T-cell (primary cell): ENCODE results near the gene MYH9. TPM values are rescaled to one million over a fixed set of nuclear protein-coding genes. Genes with fewer than 3 reads are reported as not detected.
A peak's percentile ranks its signal among the peaks of the same experiment; 100 is the strongest.

ENCODE experiments used
- ATAC-seq, 4 experiments: fragments of 200-7000 bp in 3 of 4; fragments of 150-1000 bp in 1 of 4; cut with Tn5 transposase; replicated peaks in 1 of 4; 1 replicate in 3 of 4; 2 replicates in 1 of 4; pipeline ENCODE4 v1.10.0; 2021; ENCODE audit warnings: moderate library complexity in 3 of 4, mild to moderate bottlenecking in 2 of 4, moderate number of reproducible peaks in 1 of 4
- CTCF ChIA-PET, 2 donors: fragments of 300-600 bp; sonication (Branson Sonifier 250); formaldehyde crosslinking; loops; one replicate each; lab custom pipeline; 2022; ENCODE audit warnings: antibody characterized with exemption in 2 of 2; lab: Charles Lee
- POLR2A ChIA-PET, 2 donors: fragments of 300-600 bp; sonication (Branson Sonifier 250); formaldehyde crosslinking; loops; one replicate each; lab custom pipeline; 2022; ENCODE audit warnings: antibody characterized with exemption in 2 of 2; lab: Charles Lee
- DNase-seq, 35 experiments: peaks; one replicate each; pipeline versions ENCODE4 v3.0.0 to v3.0.0-alpha.2; 2013 to 2023
- H3K27ac ChIP-seq: one replicate; pipeline ENCODE4 v1.5.1; 2013; ENCODE audit warnings: low read length
- H3K27me3 ChIP-seq, 2 experiments: replicated peaks in 1 of 2; 1 replicate in 1 of 2; 2 replicates in 1 of 2; pipeline versions ENCODE4 v1.6.1 to v1.7.0; 2013; ENCODE audit warnings: low read length in 1 of 2, mixed read lengths in 1 of 2; ENCODE audit not compliant: control insufficient read depth in 2 of 2, insufficient read depth in 2 of 2; ENCODE audit errors: extremely low read depth in 1 of 2
- H3K36me3 ChIP-seq, 2 donors: 1 replicate in 1 of 2; 2 replicates in 1 of 2; pipeline versions ENCODE4 v1.6.1 to v1.7.0; 2013; ENCODE audit warnings: low read length in 1 of 2; ENCODE audit not compliant: control insufficient read depth in 2 of 2, insufficient read depth in 1 of 2; ENCODE audit errors: extremely low read depth in 1 of 2
- H3K4me1 ChIP-seq, 2 experiments: 1 replicate in 1 of 2; 2 replicates in 1 of 2; pipeline versions ENCODE4 v1.6.1 to v1.7.0; 2013; ENCODE audit warnings: low read length in 2 of 2, mixed read lengths in 1 of 2; ENCODE audit not compliant: insufficient read depth in 2 of 2, control insufficient read depth in 1 of 2; ENCODE audit errors: extremely low read depth in 1 of 2
- H3K4me3 ChIP-seq, 2 donors: 1 replicate in 1 of 2; 2 replicates in 1 of 2; pipeline versions ENCODE4 v1.5.1 to v1.7.0; 2013; ENCODE audit warnings: mild to moderate bottlenecking in 2 of 2, low read length in 1 of 2, moderate library complexity in 1 of 2; ENCODE audit not compliant: control insufficient read depth in 1 of 2; ENCODE audit errors: extremely low read depth in 1 of 2
- H3K9me3 ChIP-seq: 2 replicates; pipeline ENCODE4 v1.7.0; 2013
- H3K27ac Mint-ChIP-seq, 2 donors: one replicate each; pipeline ENCODE4 v1.8.0; 2020 to 2021; ENCODE audit warnings: mild to moderate bottlenecking in 2 of 2, mixed read lengths in 2 of 2
- H3K27me3 Mint-ChIP-seq, 2 donors: one replicate each; pipeline ENCODE4 v1.8.0; 2021 to 2022; ENCODE audit warnings: mixed read lengths in 2 of 2
- H3K36me3 Mint-ChIP-seq: one replicate; pipeline ENCODE4 v1.8.0; 2021; ENCODE audit warnings: mixed read lengths
- H3K4me1 Mint-ChIP-seq, 3 donors: one replicate each; pipeline ENCODE4 v1.8.0; 2020 to 2022; ENCODE audit warnings: mixed read lengths in 3 of 3, mild to moderate bottlenecking in 1 of 3
- H3K4me3 Mint-ChIP-seq, 3 donors: one replicate each; pipeline ENCODE4 v1.8.0; 2020 to 2022; ENCODE audit warnings: mild to moderate bottlenecking in 3 of 3, mixed read lengths in 3 of 3, moderate library complexity in 3 of 3
- H3K9me3 Mint-ChIP-seq, 3 donors: one replicate each; pipeline ENCODE4 v1.8.0; 2020 to 2022; ENCODE audit warnings: mixed read lengths in 3 of 3
- whole genome bisulfite sequencing: methylation state at CpG from one replicate; pipeline ENCODE4 v1.1.5; 2013; ENCODE audit warnings: missing lambda C conversion rate; ENCODE audit not compliant: insufficient coverage; 5-methylcytosine and 5-hydroxymethylcytosine counted together
- total RNA-seq, 35 experiments: library from RNA in 6 of 35; stranded (reverse) in 6 of 35; fragments of 120-200 nt in 1 of 35; gene quantifications; one replicate each; pipeline versions ENCODE4 v1.2.1 to v1.2.4 and lab custom pipeline; 2013 to 2026

The MYH9 gene
- total RNA-seq, 5 donors from 2014 or later (not counting 1 experiment from before 2014, with no cell fraction given), result 816 to 1,109 (median 896) TPM

DNA sequence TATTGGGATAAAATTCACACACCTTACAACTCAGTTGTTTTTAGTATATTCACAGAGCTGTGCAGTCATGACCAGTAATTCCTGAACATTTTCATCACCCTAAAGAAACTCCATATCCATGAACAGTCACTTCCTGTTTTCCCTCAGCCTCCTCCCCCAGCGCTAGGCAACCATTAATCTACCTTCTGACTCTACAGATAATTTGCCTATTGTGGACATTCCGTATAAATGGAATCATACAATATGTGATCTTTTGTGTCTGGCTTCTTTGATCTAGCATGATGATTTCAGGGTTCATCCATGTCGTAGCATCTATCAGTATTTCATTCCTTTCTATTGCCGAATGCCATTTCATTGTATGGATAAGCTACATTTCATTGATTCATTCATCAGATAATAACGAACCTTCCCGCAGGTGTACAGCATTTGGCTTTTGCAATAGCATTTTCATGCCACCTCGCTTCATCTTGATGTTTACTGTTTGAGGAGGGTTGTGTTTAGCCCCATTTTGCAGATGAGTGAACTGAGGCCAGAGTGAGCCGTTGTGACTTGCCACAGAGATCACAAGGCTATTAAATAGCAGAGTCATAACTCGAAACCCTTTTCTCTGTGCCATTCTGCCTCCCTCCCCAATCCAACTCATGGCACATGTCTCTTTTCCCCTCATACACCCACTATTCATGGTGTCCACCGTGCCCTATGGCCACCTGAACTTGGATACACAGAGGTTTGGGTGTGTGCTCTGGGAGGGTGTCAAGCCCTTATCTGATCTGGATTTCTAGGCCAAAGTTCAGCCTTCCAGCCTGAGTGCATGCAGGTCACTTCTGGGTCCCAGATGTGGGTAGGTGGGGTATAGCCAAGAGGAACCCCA is 11.1 kb upstream of the MYH9 start:
- peaks cover 4 to 16% of the 10 kb centered on the region in 2 experiments for H3K4me1 ChIP-seq
- CTCF ChIA-PET, result interaction anchor here (0.6 to 0.7 kb wide), 3 partner anchors 22 to 331 kb away, joined by 3 read pairs; no protein-coding TSS in a partner anchor
- no CpG with 5 or more reads among the region's 10 CpGs for whole genome bisulfite sequencing

DNA sequence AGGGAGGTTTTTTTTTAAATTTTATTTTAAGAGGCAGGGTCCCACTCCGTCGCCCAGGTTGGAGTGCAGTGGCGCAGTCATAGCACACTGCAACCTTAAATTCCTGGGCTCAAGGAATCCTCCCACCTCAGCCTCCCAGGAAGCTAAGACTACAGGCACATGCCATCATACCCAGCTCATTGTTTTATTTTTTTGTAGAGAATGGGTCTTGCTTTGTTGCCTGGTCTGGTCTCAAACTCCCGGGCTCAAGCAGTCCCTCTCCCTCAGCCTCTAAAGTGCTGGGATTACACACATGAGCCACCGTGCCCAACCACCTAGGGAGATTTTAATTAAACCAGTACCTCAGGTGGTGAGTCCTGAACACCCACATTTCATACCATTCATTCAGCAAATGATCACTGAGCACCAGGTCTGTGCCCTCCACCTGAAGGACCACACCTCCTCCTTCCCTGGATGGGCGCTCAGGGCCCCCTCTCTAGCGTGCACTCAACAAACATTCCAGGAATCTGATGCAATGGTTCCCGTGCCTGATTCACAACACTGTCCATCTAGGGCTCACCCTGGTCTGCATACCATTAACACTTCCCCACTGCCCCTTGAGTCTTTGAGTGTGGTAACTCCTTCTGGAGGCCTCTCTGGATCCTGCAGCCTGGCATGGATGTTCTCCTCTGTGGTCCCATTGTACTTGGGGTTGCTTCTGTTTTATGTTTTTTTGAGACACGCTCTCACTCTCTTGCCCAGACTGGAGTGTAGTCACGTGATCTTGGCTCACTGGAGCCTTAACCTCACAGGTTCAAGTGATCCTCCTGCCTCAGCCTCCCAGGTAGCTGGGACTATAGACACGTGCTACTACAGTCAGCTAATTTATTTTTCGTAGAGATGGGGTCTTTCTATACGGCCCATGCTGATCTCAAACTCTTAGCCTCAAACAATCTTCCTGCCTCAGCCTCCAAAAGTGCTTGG is 9.6 kb upstream of the MYH9 start:
- ChIA-PET POLR2A (interaction anchor here in 1 of 2 donors (0.6 kb wide), 1 partner anchor 73 kb away, joined by 3 read pairs; no protein-coding TSS in a partner anchor), CTCF (interaction anchor here in 1 of 2 donors (0.7 to 1.1 kb wide), 2 partner anchors 9 to 332 kb away, joined by 3 read pairs; no protein-coding TSS in a partner anchor)
- Histone ChIP-seq H3K27me3 (no peaks in the 10 kb centered on the region), H3K36me3 (no peaks in the 10 kb centered on the region), H3K9me3 (no peaks in the 10 kb centered on the region), H3K4me1 (peaks cover 4 to 11% of the 10 kb centered on the region in 2 experiments), H3K4me3 (no peak overlapping the region), H3K27ac (no peak overlapping the region)
- ATAC-seq, result no peak
- no peak overlapping the region for H3K4me3 Mint-ChIP-seq
- H3K4me1 Mint-ChIP-seq, result peaks cover 18 to 33% (median 32%) of the 10 kb centered on the region in 3 donors
- no peak for DNase-seq
- no peaks in the 10 kb centered on the region for H3K9me3 Mint-ChIP-seq
- WGBS, result 84% methylated on average over 9 of the region's 13 CpGs
- peak overlapping the region; percentile 1 to 19 for H3K27ac Mint-ChIP-seq
- no peaks in the 10 kb centered on the region for H3K36me3 Mint-ChIP-seq
- H3K27me3 Mint-ChIP-seq, result no peaks in the 10 kb centered on the region

More for the DNA sequence above, 11.1 kb upstream of the MYH9 start:
- no peaks in the 10 kb centered on the region for H3K36me3 Mint-ChIP-seq
- no peaks in the 10 kb centered on the region for H3K9me3 Mint-ChIP-seq
- no peak for DNase-seq
- H3K27me3 Mint-ChIP-seq, result no peaks in the 10 kb centered on the region
- H3K4me3 ChIP-seq, result no peak overlapping the region
- no peak overlapping the region for H3K4me3 Mint-ChIP-seq
- POLR2A ChIA-PET, result no interaction called here
- ATAC-seq, result no peak
- no peaks in the 10 kb centered on the region for H3K9me3 ChIP-seq
- peaks cover 18 to 36% (median 33%) of the 10 kb centered on the region in 3 donors for H3K4me1 Mint-ChIP-seq
- no peaks in the 10 kb centered on the region for H3K36me3 ChIP-seq
- H3K27me3 ChIP-seq, result no peaks in the 10 kb centered on the region
- no peak overlapping the region for H3K27ac Mint-ChIP-seq
- no peak overlapping the region for H3K27ac ChIP-seq

DNA sequence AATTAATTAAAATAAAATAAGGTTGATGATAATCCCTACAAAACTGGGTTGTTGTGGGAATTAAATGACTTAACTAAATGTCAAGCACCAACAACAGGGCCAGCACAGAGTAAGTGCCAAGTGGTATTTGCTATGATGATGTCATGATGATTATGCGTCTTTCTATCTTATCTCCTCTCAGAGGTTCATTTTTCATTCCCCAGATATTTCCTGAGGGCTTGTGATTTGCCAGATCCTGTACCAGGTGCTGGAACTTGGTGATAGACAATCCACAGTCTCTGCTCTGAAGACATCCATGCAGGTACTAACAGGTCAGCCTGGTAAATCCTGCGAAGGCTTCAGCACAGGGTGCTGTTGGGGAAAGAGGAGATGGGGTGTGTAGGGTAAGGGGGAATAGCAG is 8.1 kb upstream of the MYH9 start:
- H3K4me1 Mint-ChIP-seq, result peaks cover 18 to 33% (median 32%) of the 10 kb centered on the region in 3 donors
- ChIA-PET CTCF (no interaction called here), POLR2A (no interaction called here)
- H3K4me3 Mint-ChIP-seq, result no peak overlapping the region
- H3K9me3 ChIP-seq, result no peaks in the 10 kb centered on the region
- 89% methylated on average over 1 of the region's 2 CpGs for WGBS
- ATAC-seq (no peak), DNase-seq (no peak)
- H3K27ac ChIP-seq, result no peak overlapping the region
- H3K36me3 ChIP-seq, result no peaks in the 10 kb centered on the region
- H3K27me3 ChIP-seq, result no peaks in the 10 kb centered on the region
- no peaks in the 10 kb centered on the region for H3K27me3 Mint-ChIP-seq
- H3K36me3 Mint-ChIP-seq, result no peaks in the 10 kb centered on the region
- H3K27ac Mint-ChIP-seq, result peak overlapping the region; percentile 22 to 73
- no peak overlapping the region for H3K4me3 ChIP-seq
- H3K4me1 ChIP-seq, result peaks cover 4 to 11% of the 10 kb centered on the region in 2 experiments
- no peaks in the 10 kb centered on the region for H3K9me3 Mint-ChIP-seq

DNA sequence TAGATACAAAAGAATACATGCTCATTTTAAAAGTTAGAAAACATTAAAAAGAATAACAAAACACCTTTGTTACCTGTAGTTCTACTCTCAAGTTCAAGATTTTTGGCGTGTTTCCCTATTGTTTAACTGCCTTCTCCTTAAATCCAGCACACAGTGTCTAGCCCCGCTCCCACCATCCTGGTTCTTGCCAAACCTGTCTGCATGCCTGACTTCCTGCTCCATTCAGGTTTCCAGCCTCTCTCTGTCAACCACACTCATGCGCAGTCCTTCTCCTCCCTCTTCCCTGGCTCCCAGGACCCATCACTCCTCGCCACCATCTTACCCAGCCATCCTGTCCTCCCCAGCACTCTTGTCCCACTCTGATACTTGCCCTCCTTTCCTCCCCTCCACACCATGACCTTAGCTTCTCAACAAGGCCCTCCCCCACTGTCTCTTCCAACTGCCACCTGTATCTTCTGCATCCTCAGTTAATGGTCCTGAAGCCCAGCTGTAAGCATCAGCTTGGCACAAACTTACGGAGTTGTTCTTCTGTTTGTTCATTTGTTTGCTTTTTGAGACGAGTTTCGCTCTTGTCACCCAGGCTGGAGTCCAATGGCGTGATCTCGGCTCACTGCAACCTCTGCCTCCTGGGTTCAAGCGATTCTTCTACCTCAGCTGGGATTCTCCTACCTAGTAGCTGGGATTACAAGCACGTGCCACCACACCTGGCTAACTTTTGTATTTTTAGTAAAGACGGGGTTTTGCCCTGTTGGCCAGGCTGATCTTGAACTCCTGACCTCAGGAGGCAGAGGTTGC is 7.5 kb upstream of the MYH9 start:
- H3K27ac ChIP-seq, result no peak overlapping the region
- DNase-seq, result no peak
- CTCF ChIA-PET, result no interaction called here
- Mint-ChIP-seq H3K36me3 (no peaks in the 10 kb centered on the region), H3K27me3 (no peaks in the 10 kb centered on the region), H3K9me3 (no peaks in the 10 kb centered on the region), H3K27ac (no peak overlapping the region), H3K4me1 (peaks cover 18 to 33% (median 32%) of the 10 kb centered on the region in 3 donors), H3K4me3 (no peak overlapping the region)
- H3K9me3 ChIP-seq, result no peaks in the 10 kb centered on the region
- POLR2A ChIA-PET, result no interaction called here
- peaks cover 4 to 11% of the 10 kb centered on the region in 2 experiments for H3K4me1 ChIP-seq
- 94% methylated on average over 12 of the region's 12 CpGs for WGBS
- ATAC-seq, result no peak
- H3K36me3 ChIP-seq, result no peaks in the 10 kb centered on the region
- H3K27me3 ChIP-seq, result no peaks in the 10 kb centered on the region
- no peak overlapping the region for H3K4me3 ChIP-seq

DNA sequence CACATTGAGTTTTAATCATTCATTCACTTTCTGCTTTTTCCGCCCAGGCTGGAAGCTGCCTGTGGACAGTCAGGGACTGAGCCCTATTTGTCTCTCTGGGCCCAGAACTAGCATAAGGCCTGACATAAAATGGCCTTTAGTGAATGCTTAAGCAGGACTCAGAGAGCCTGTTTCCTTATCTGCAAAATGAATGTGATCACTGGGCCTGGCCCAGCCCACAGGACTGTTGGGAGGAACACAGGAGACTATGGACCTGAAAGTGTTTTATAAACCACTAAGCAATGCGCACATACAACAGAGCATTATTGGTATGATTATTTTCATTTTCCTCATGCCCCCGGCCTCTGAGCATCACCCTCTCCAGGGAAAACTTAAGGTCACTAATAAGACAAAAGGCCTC is 3.9 kb upstream of the MYH9 start:
- ChIA-PET POLR2A (interaction anchor here in 1 of 2 donors (0.7 kb wide), 1 partner anchor 80 kb away, joined by 3 read pairs; no protein-coding TSS in a partner anchor), CTCF (no interaction called here)
- Histone ChIP-seq H3K9me3 (no peaks in the 10 kb centered on the region), H3K36me3 (no peaks in the 10 kb centered on the region), H3K27ac (no peak overlapping the region), H3K27me3 (no peaks in the 10 kb centered on the region), H3K4me1 (peaks cover 6% of the 10 kb centered on the region in 2 experiments), H3K4me3 (no peak overlapping the region)
- 100% methylated on average over 2 of the region's 3 CpGs for WGBS
- DNase-seq, result no peak
- Mint-ChIP-seq H3K4me1 (peaks cover 9 to 25% (median 18%) of the 10 kb centered on the region in 3 donors), H3K4me3 (no peak overlapping the region), H3K27me3 (no peaks in the 10 kb centered on the region), H3K27ac (peak overlapping the region in 1 of 2 donors; percentile 23), H3K36me3 (peaks cover under 1% of the 10 kb centered on the region), H3K9me3 (no peaks in the 10 kb centered on the region)
- no peak for ATAC-seq
